Measurements from ENCODE around the gene SYT7. TPM values are rescaled to one million over a fixed set of nuclear protein-coding genes. Genes with fewer than 3 reads are reported as not detected.

The SYT7 gene
- total and polyA plus RNA-seq, 12 donors = 11.5 to 26.1 (median 18.7) TPM

DNA sequence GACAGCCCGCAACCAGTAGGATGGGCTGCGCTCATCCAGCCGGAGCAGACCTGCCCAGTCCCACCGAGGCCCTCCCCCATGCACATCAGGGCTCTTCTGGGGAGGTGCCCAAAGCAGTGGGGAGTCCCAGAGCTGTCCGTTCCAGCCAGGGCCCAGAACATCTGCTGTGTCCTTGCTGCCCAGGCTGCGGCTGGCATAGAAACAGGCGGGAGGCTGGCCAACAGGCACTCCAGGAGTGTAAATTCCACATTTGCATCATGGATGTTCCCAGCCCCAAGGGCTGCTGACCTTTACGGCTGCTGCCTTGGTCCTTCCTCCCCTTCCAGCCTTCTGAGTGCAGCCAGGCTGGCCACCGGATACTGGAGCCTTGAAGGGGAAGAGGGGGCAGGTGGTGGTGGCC is 30.0 kb upstream of the SYT7 start:
- DNase-seq (peak in 1 of 2 donors; percentile 68), ATAC-seq (peak; percentile 59 to 92 (median 82))
- TF ChIP-seq, protein P1, sequence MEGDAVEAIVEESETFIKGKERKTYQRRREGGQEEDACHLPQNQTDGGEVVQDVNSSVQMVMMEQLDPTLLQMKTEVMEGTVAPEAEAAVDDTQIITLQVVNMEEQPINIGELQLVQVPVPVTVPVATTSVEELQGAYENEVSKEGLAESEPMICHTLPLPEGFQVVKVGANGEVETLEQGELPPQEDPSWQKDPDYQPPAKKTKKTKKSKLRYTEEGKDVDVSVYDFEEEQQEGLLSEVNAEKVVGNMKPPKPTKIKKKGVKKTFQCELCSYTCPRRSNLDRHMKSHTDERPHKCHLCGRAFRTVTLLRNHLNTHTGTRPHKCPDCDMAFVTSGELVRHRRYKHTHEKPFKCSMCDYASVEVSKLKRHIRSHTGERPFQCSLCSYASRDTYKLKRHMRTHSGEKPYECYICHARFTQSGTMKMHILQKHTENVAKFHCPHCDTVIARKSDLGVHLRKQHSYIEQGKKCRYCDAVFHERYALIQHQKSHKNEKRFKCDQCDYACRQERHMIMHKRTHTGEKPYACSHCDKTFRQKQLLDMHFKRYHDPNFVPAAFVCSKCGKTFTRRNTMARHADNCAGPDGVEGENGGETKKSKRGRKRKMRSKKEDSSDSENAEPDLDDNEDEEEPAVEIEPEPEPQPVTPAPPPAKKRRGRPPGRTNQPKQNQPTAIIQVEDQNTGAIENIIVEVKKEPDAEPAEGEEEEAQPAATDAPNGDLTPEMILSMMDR (IDR thresholded peaks at IDR 0.05) = no peak

DNA sequence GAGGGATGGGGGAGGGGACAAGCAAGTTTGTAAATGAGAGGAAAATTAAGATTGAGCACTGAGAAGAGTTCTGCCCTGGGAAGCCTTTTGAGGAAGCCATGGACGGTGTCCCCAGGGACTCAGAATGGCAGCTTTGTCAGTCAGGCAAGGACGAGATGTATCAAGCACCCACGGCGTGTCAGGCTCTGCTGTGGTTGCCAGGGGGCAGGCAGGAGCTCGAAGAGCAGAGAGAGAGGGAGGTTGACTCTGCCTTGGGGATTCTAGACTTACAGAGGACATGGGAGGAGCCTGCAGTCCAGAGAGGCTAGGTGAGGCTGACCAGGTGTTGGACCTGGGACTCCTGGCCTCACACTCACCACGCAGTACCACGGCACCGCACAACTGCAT is 29.1 kb upstream of the SYT7 start:
- Histone ChIP-seq H3K27ac (no peak overlapping the region), H3K27me3 (peaks cover 0 to 12% (median 0%) of the 10 kb centered on the region in 7 donors)
- WGBS, 2 donors = 34 to 41% methylated on average over 8 of the region's 8 CpGs

More for the DNA sequence above, 30.0 kb upstream of the SYT7 start:
- Histone ChIP-seq H3K9me3 (no peaks in the 10 kb centered on the region), H3K36me3 (no peaks in the 10 kb centered on the region), H3K27ac (no peak overlapping the region), H3K4me1 (peaks cover 0 to 21% (median 7%) of the 10 kb centered on the region in 9 donors), H3K27me3 (peaks cover 0 to 12% (median 0%) of the 10 kb centered on the region in 7 donors), H3K4me3 (no peak overlapping the region)
- intact Hi-C loops (cut with DNase I) = no loop called here
- WGBS, 2 donors = 64 to 69% methylated on average over 8 to 9 of the region's 9 CpGs

DNA sequence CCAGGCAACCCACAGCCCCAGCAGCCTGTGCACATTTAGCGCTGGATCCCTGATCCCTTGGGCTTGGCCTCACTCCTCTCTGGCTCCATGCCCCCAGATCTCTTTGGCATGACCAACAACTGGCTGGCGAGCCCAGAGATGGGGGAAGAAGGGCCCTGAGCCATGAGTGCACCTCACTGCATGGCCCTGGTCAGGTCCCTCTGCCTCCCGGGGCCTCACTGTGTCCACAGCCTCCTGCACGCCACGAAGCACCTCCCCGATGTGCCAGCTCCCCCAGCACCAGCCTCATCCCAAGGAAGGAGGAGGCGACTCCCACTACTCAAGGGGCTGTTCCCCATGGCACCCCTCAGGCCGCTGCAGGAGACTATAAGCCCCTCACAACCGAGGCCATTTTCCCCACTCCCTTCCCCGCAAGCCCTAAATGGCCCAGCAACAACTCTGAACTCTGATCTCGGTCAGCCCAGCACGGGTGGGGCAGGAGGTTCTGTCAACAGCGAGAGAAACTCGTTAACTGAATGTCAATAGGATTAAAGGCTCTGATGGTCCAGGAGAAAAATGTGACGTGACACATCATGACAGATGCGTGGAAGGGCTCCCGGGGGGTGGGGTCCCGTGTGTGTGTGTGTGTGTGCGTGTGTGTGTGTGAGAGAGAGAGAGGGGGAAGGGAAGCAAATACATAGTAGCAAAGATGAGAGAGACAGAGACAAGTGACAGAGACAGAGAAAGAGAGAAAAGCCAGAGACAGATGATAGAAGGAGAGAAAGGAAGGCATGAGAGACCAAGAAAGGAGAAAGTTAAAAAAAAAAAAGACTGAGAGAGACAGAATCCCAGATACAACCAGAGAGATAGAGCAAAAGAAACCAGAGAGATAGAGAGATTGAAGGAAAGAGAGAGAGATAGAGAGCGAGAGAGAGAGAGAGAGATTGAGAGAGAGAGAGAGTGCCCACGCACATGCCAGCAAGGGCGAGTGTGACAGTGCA is 28.4 kb upstream of the SYT7 start:
- no peaks in the 10 kb centered on the region for H3K36me3 ChIP-seq
- peaks cover 0 to 12% (median 0%) of the 10 kb centered on the region in 7 donors for H3K27me3 ChIP-seq
- no peak for DNase-seq
- H3K9me3 ChIP-seq = no peaks in the 10 kb centered on the region
- H3K4me1 ChIP-seq = peaks cover 0 to 21% (median 7%) of the 10 kb centered on the region in 9 donors
- no peak overlapping the region for H3K27ac ChIP-seq
- intact Hi-C loops (cut with DNase I) = no loop called here
- peak in 1 of 8 donors; percentile 22 for ATAC-seq
- WGBS, 2 donors = 53 to 59% methylated on average over 22 of the region's 22 CpGs
- TF ChIP-seq, protein P1 (IDR thresholded peaks at IDR 0.05) = no peak
- H3K4me3 ChIP-seq = no peak overlapping the region

More for the DNA sequence above, 29.1 kb upstream of the SYT7 start:
- DNase-seq = no peak
- Histone ChIP-seq H3K36me3 (no peaks in the 10 kb centered on the region), H3K4me1 (peaks cover 0 to 21% (median 7%) of the 10 kb centered on the region in 9 donors), H3K9me3 (no peaks in the 10 kb centered on the region), H3K4me3 (no peak overlapping the region)
- intact Hi-C loops (cut with DNase I) = no loop called here
- TF ChIP-seq, protein P1 (IDR thresholded peaks at IDR 0.05) = peak in 6 of 9 donors; percentile 9 to 39 (median 20)
- ATAC-seq = peak; percentile 26 to 78 (median 64)

DNA sequence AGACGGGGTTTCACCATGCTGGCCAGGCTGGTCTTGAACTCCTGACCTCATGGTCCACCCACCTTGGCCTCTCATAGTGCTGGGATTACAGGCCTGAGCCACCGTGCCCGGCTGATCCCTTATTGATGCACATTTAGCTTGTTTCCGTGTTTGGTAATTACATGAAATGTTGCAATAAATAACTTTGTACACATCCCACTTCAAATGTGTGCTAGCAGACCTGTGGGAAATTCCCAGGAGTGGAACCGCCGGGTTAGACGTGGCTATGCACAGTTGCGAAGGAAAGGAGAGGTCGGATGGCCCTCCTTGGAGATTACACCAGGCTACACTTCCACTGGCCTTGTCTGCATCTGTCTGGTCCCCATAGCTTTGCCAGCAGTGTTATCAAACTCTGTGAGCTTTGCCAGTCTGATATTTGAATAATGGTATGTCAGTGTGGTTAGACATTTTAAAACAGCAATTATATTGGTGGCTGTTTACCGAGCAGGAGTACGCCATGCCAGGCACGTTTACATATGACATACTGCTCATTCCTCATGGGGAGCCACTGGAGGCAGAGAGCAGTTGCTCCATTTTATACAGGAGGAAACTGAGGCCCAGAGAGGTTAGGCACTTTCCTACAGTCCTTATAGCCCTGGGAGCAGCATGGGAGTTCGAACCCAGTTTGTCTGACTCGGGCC is 27.2 kb upstream of the SYT7 start:
- no peak overlapping the region for H3K27ac ChIP-seq
- peaks cover 0 to 12% (median 0%) of the 10 kb centered on the region in 7 donors for H3K27me3 ChIP-seq
- H3K4me1 ChIP-seq = peaks cover 0 to 22% (median 11%) of the 10 kb centered on the region in 9 donors
- H3K4me3 ChIP-seq = no peak overlapping the region
- ATAC-seq (no peak), DNase-seq (no peak)
- TF ChIP-seq, protein P1 (IDR thresholded peaks at IDR 0.05) = no peak
- intact Hi-C loops (cut with DNase I) = no loop called here
- H3K36me3 ChIP-seq = no peaks in the 10 kb centered on the region
- H3K9me3 ChIP-seq = no peaks in the 10 kb centered on the region
- WGBS, 2 donors = 89 to 91% methylated on average over 14 of the region's 14 CpGs
